Measurements from ENCODE around the gene PRR5L.

The PRR5L gene

GRCh38 chr11:36289226-36289852 is 6.7 kb upstream of the PRR5L start, which contains the start of gene COMMD9:
TSS of gene COMMD9 (minus strand) at chr11:36289424. CDS start at chr11:36289412, 12 bp downstream.
- 3% methylated on average over 26 of the region's 31 CpGs for WGBS
- Histone ChIP-seq H2BK120ac (ENCODE audit: low read depth, low read length) (no peak within 1 kb of the TSS), H4K8ac (ENCODE audit: low read length) (peak within 1 kb of the TSS; percentile 98), H2BK15ac (ENCODE audit: low read depth, poor library complexity, severe bottlenecking) (no peak within 1 kb of the TSS), H3K4me3 (ENCODE audit: insufficient read depth in 1 of 2, low read depth in 1 of 2, low read length in 2 of 2) (peak within 1 kb of the TSS; percentile 68 to 93), H2AFZ (ENCODE audit: low read depth, low read length) (peak within 1 kb of the TSS; percentile 8), H3K27ac (ENCODE audit: low read length, poor library complexity, severe bottlenecking) (peak within 1 kb of the TSS; percentile 17), H3K36me3 (ENCODE audit: control insufficient read depth in 1 of 2, insufficient read depth in 2 of 2, low read depth in 1 of 2, low read length in 2 of 2) (no peaks in the 10 kb centered on the region), H2AK5ac (ENCODE audit: low read length, severe bottlenecking) (no peak within 1 kb of the TSS), H3K18ac (ENCODE audit: low read depth in 1 of 2, low read length in 2 of 2) (peak within 1 kb of the TSS in 1 of 2 experiments; percentile 80), H3K23ac (ENCODE audit: low read length in 2 of 2) (no peak within 1 kb of the TSS), H2BK5ac (ENCODE audit: low read depth, low read length, poor library complexity, severe bottlenecking) (no peak within 1 kb of the TSS), H3K14ac (ENCODE audit: low read length in 2 of 2) (no peak within 1 kb of the TSS), H3K4me2 (ENCODE audit: low read length, poor library complexity, severe bottlenecking) (peak within 1 kb of the TSS; percentile 99), H2BK12ac (ENCODE audit: low read length in 2 of 2) (no peak within 1 kb of the TSS), H3K79me1 (replicated peaks; ENCODE audit: low read length, poor library complexity, severe bottlenecking) (peaks cover 13% of the 10 kb centered on the region), H3K9me3 (ENCODE audit: control insufficient read depth, low read length) (no peaks in the 10 kb centered on the region), H3K4me1 (ENCODE audit: control insufficient read depth, insufficient read depth, low read depth, low read length) (peaks cover 7% of the 10 kb centered on the region), H4K91ac (ENCODE audit: low read length) (no peak within 1 kb of the TSS), H3K27me3 (ENCODE audit: control insufficient read depth in 1 of 2, insufficient read depth in 1 of 2, low read length in 2 of 2) (no peaks in the 10 kb centered on the region), H3K4ac (ENCODE audit: low read depth in 1 of 2, low read length in 2 of 2) (peak within 1 kb of the TSS in 1 of 2 experiments; percentile 40), H3K9ac (ENCODE audit: low read length) (peak within 1 kb of the TSS; percentile 92)
- DNase-seq: peak; percentile 92

GRCh38 chr11:36292311-36292722 is 3.8 kb upstream of the PRR5L start:
- no peak overlapping the region for H3K23ac ChIP-seq (ENCODE audit: low read length in 2 of 2)
- no peak overlapping the region for H3K9ac ChIP-seq (ENCODE audit: low read length)
- no peak overlapping the region for H3K14ac ChIP-seq (ENCODE audit: low read length in 2 of 2)
- H3K27ac ChIP-seq (ENCODE audit: low read length, poor library complexity, severe bottlenecking): no peak overlapping the region
- no peak overlapping the region for H2AK5ac ChIP-seq (ENCODE audit: low read length, severe bottlenecking)
- H3K4ac ChIP-seq (ENCODE audit: low read depth in 1 of 2, low read length in 2 of 2): no peak overlapping the region
- H3K18ac ChIP-seq (ENCODE audit: low read depth in 1 of 2, low read length in 2 of 2): no peak overlapping the region
- DNase-seq: peak; percentile 52
- no peak overlapping the region for H4K8ac ChIP-seq (ENCODE audit: low read length)
- H3K4me3 ChIP-seq (ENCODE audit: insufficient read depth in 1 of 2, low read depth in 1 of 2, low read length in 2 of 2): no peak overlapping the region
- no peak overlapping the region for H2AFZ ChIP-seq (ENCODE audit: low read depth, low read length)
- H3K4me2 ChIP-seq (ENCODE audit: low read length, poor library complexity, severe bottlenecking): no peak overlapping the region
- 32% methylated on average over 4 of the region's 4 CpGs for WGBS
- H3K79me1 ChIP-seq (replicated peaks; ENCODE audit: low read length, poor library complexity, severe bottlenecking): peaks cover 11% of the 10 kb centered on the region
- no peak overlapping the region for H4K91ac ChIP-seq (ENCODE audit: low read length)
- H3K27me3 ChIP-seq (ENCODE audit: control insufficient read depth in 1 of 2, insufficient read depth in 1 of 2, low read length in 2 of 2): no peaks in the 10 kb centered on the region
- no peak overlapping the region for H2BK15ac ChIP-seq (ENCODE audit: low read depth, poor library complexity, severe bottlenecking)
- H2BK120ac ChIP-seq (ENCODE audit: low read depth, low read length): no peak overlapping the region
- H3K36me3 ChIP-seq (ENCODE audit: control insufficient read depth in 1 of 2, insufficient read depth in 2 of 2, low read depth in 1 of 2, low read length in 2 of 2): no peaks in the 10 kb centered on the region
- H3K9me3 ChIP-seq (ENCODE audit: control insufficient read depth, low read length): no peaks in the 10 kb centered on the region
- peaks cover 7% of the 10 kb centered on the region for H3K4me1 ChIP-seq (ENCODE audit: control insufficient read depth, insufficient read depth, low read depth, low read length)
- no peak overlapping the region for H2BK5ac ChIP-seq (ENCODE audit: low read depth, low read length, poor library complexity, severe bottlenecking)
- H2BK12ac ChIP-seq (ENCODE audit: low read length in 2 of 2): no peak overlapping the region

- peak; percentile 47 for DNase-seq
- Histone ChIP-seq H2BK12ac (ENCODE audit: low read length in 2 of 2) (no peak overlapping the region), H2BK15ac (ENCODE audit: low read depth, poor library complexity, severe bottlenecking) (no peak overlapping the region), H2BK120ac (ENCODE audit: low read depth, low read length) (no peak overlapping the region), H3K9ac (ENCODE audit: low read length) (no peak overlapping the region), H3K14ac (ENCODE audit: low read length in 2 of 2) (no peak overlapping the region), H3K4me2 (ENCODE audit: low read length, poor library complexity, severe bottlenecking) (no peak overlapping the region), H3K36me3 (ENCODE audit: control insufficient read depth in 1 of 2, insufficient read depth in 2 of 2, low read depth in 1 of 2, low read length in 2 of 2) (no peaks in the 10 kb centered on the region), H3K4ac (ENCODE audit: low read depth in 1 of 2, low read length in 2 of 2) (no peak overlapping the region), H2AK5ac (ENCODE audit: low read length, severe bottlenecking) (no peak overlapping the region), H4K8ac (ENCODE audit: low read length) (no peak overlapping the region), H3K4me3 (ENCODE audit: insufficient read depth in 1 of 2, low read depth in 1 of 2, low read length in 2 of 2) (no peak overlapping the region), H2BK5ac (ENCODE audit: low read depth, low read length, poor library complexity, severe bottlenecking) (no peak overlapping the region), H4K91ac (ENCODE audit: low read length) (no peak overlapping the region), H3K27me3 (ENCODE audit: control insufficient read depth in 1 of 2, insufficient read depth in 1 of 2, low read length in 2 of 2) (peaks cover 0 to 4% of the 10 kb centered on the region in 2 experiments), H3K27ac (ENCODE audit: low read length, poor library complexity, severe bottlenecking) (no peak overlapping the region), H3K4me1 (ENCODE audit: control insufficient read depth, insufficient read depth, low read depth, low read length) (peaks cover 2% of the 10 kb centered on the region), H3K9me3 (ENCODE audit: control insufficient read depth, low read length) (no peaks in the 10 kb centered on the region), H3K79me1 (replicated peaks; ENCODE audit: low read length, poor library complexity, severe bottlenecking) (no peaks in the 10 kb centered on the region), H3K23ac (ENCODE audit: low read length in 2 of 2) (no peak overlapping the region), H2AFZ (ENCODE audit: low read depth, low read length) (no peak overlapping the region), H3K18ac (ENCODE audit: low read depth in 1 of 2, low read length in 2 of 2) (no peak overlapping the region)
- WGBS: 65% methylated on average over 6 of the region's 8 CpGs
These were observed 926 bp downstream of the PRR5L start for GRCh38 chr11:36296884-36297543.

- no peak overlapping the region for H2BK12ac ChIP-seq (ENCODE audit: low read length in 2 of 2)
- H2BK5ac ChIP-seq (ENCODE audit: low read depth, low read length, poor library complexity, severe bottlenecking): no peak overlapping the region
- H3K4ac ChIP-seq (ENCODE audit: low read depth in 1 of 2, low read length in 2 of 2): no peak overlapping the region
- no peak overlapping the region for H2BK120ac ChIP-seq (ENCODE audit: low read depth, low read length)
- H3K9ac ChIP-seq (ENCODE audit: low read length): no peak overlapping the region
- H2BK15ac ChIP-seq (ENCODE audit: low read depth, poor library complexity, severe bottlenecking): no peak overlapping the region
- WGBS: 71% methylated on average over 1 of the region's 3 CpGs
- peaks cover 3% of the 10 kb centered on the region for H3K4me1 ChIP-seq (ENCODE audit: control insufficient read depth, insufficient read depth, low read depth, low read length)
- no peak overlapping the region for H3K27ac ChIP-seq (ENCODE audit: low read length, poor library complexity, severe bottlenecking)
- no peak overlapping the region for H3K18ac ChIP-seq (ENCODE audit: low read depth in 1 of 2, low read length in 2 of 2)
- no peak overlapping the region for H3K14ac ChIP-seq (ENCODE audit: low read length in 2 of 2)
- H3K79me1 ChIP-seq (replicated peaks; ENCODE audit: low read length, poor library complexity, severe bottlenecking): no peaks in the 10 kb centered on the region
- no peak overlapping the region for H3K23ac ChIP-seq (ENCODE audit: low read length in 2 of 2)
- no peak overlapping the region for H4K8ac ChIP-seq (ENCODE audit: low read length)
- H3K36me3 ChIP-seq (ENCODE audit: control insufficient read depth in 1 of 2, insufficient read depth in 2 of 2, low read depth in 1 of 2, low read length in 2 of 2): no peaks in the 10 kb centered on the region
- H3K27me3 ChIP-seq (ENCODE audit: control insufficient read depth in 1 of 2, insufficient read depth in 1 of 2, low read length in 2 of 2): peaks cover 0 to 4% of the 10 kb centered on the region in 2 experiments
- H4K91ac ChIP-seq (ENCODE audit: low read length): no peak overlapping the region
- H3K4me3 ChIP-seq (ENCODE audit: insufficient read depth in 1 of 2, low read depth in 1 of 2, low read length in 2 of 2): no peak overlapping the region
- no peak overlapping the region for H2AK5ac ChIP-seq (ENCODE audit: low read length, severe bottlenecking)
- H3K4me2 ChIP-seq (ENCODE audit: low read length, poor library complexity, severe bottlenecking): no peak overlapping the region
- DNase-seq: no peak
- no peak overlapping the region for H2AFZ ChIP-seq (ENCODE audit: low read depth, low read length)
- H3K9me3 ChIP-seq (ENCODE audit: control insufficient read depth, low read length): no peaks in the 10 kb centered on the region
These were observed 4.6 kb downstream of the PRR5L start for GRCh38 chr11:36300650-36301049.

Measured in mesenchymal stem cell (in vitro differentiated cells and primary cell).